NCI-H1105 (cell line): ENCODE results near the gene VPS13D.

Experiments
- DNase-seq: peaks from one replicate; lab custom pipeline; 2025; lab: John Stamatoyannopoulos, UW

Gene VPS13D

GRCh38 chr1:12554521-12555305 lies 324.9 kb downstream of the VPS13D start:
- DNase-seq, result no peak

GRCh38 chr1:12555411-12556367 lies 325.9 kb downstream of the VPS13D start:
- DNase-seq, result no peak

GRCh38 chr1:12556368-12556930 lies 326.6 kb downstream of the VPS13D start:
- no peak for DNase-seq

GRCh38 chr1:12556957-12557935 lies 327.4 kb downstream of the VPS13D start:
- DNase-seq, result no peak

GRCh38 chr1:12561121-12561520 lies 331.3 kb downstream of the VPS13D start:
- DNase-seq, result no peak
